RPMI8226 (cell line): ENCODE data around the gene CCDC192.
"Not testable (repeated sequence)": the region's sequence is repeated elsewhere in the genome, so short reads cannot be mapped to it uniquely, and the experiment has no call there.

Experiments used
- DNase-seq: peaks from one replicate; pipeline ENCODE4 v3.0.0-alpha.2; 2015

Gene CCDC192, protein sequence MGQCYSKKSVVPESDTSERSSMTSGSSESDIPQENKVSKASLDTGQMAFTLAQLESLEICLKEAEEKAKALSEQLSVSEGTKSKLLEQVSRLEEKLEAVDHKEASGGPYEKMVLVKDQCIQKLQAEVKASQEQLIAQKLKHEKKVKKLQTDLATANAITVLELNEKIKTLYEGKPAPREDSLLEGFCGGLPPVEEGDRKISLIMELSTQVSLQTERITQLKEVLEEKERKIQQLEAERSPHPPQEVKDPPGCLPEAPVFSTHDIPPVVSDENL

DNA sequence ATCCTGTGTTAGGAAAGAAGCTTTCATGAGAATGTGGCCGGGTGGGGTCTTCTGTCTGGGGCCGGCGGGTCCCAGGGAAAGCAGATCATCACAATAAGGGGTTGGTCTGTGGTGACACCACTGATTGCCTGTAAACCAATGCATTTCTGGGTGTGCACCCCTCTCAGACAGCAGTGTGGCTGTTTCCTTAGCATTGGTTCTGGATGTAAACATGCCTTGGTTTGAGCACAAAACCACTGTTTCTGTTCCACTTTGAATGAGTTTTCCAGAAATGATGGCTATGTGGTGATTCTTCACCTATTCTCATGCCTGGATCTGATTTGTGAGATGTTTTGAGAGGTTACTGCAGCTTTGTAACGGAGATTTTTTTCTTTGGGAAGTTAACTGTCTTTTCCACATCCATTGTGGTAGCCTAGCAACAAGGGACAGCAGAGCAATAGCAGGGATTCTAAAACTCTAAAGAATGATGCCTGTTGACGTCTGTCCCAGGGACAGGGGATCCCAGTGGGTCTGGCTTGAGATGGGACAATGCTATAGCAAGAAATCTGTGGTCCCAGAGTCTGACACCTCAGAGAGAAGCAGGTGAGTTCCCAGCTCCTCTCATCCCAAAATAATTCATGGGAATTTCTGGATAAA is at the start of gene CCDC192:
Gene CCDC192 (plus strand): TSS at position 466 of the 636 bp plus-strand sequence. CDS start 55 bp downstream, at position 521.
- no peak for DNase-seq

DNA sequence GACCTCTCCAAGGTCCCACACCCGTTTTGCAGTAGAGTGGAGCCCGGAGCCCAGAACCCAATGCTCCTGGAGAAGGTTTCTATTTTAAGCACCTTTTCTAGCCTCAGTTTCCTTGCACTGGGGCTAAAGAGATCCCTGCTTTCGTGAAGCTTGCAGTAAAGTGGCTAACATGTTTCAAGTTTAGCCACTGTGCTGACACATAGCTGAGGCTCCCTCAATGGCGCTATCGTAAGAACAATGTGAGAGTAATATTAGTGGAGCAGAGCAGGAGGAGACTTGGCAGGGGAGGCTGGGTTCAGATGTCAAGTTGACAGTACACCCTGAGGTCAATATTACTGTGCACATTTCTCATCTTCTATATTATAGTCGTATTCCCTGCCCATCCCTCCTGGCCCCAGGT is 46.4 kb upstream of the CCDC192 start:
- no peak for DNase-seq

DNA sequence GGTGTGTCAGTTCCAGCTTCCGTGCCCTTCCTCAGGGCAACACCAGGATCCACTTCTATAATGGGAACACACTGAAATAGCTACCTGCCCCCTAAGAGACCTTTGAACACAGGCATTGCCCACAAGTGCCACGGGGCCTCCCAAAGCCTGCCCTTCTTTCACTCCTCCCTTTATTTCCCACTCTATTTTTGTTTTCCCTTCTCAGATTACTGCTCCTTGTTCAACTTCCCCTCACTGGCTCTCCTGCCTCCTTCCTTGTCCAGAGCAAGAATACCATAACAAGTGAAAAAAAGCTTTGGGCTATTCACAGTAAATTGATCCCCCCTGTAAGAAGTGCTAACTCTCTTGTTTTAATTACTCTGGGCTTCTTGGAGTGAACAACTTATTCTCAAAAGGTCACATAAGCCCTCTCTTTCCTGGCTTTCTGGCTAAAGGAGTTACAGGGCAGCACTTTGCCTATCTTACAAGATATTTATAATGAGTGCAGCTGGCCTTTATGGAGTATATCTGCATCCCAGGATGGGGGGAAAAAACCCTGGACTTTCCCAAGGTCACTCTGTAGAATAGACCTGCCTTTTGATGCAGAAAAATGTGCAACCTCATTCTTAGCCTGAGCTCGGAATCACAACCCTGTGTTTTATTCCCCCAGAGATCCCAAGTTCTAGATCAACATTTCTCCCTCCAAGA is 43.0 kb upstream of the CCDC192 start:
- DNase-seq: no peak

- no peak for DNase-seq
These were observed 39.1 kb upstream of the CCDC192 start for GRCh38 chr5:127664093-127664492.

DNA sequence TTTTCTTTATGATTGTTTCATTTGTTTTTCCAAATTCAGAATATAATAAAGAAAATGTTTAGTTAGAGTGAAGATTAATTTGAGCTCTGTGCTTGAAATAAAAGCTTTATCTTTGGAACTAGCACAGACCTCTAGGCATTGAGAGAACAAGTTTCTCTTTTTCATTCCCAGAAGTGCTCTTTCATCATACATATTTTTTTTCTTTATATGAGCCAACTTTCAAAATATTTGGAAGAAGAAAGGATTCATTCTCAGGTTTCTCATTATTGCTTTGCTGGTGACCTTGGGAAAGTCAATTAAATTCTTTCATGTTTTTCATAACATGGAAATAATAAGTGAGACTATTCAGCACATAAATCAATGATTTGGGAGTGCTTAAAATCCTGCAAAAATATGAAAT is 37.5 kb upstream of the CCDC192 start:
- no peak for DNase-seq

GRCh38 chr5:127666043-127666716 is 37.0 kb upstream of the CCDC192 start:
- no peak for DNase-seq

- no peak for DNase-seq
These were observed 35.3 kb upstream of the CCDC192 start for GRCh38 chr5:127667926-127668325.

GRCh38 chr5:127671218-127671617 is 32.0 kb upstream of the CCDC192 start:
- no peak for DNase-seq

- no peak for DNase-seq
These were observed 29.9 kb upstream of the CCDC192 start for GRCh38 chr5:127673117-127673800.

DNA sequence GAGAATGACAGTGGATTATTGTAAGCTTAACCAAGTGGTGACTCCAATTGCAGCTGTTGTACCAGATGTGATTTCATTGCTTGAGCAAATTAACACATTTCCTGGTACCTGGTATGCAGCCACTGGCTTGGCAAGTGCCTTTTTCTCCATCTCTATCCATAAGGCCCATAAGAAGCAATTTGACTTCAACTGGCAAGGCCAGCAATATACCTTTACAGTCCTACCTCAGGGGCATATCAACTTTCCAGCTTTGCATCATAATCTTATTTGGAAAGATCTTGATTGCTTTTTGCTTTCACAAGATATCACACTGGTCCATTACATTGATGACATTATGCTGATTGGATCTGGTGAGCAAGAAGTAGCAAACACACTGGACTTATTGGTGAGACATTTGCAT is 26.2 kb upstream of the CCDC192 start:
- not testable (repeated sequence) for DNase-seq

GRCh38 chr5:127679691-127680330 is 23.4 kb upstream of the CCDC192 start:
- not testable (repeated sequence) for DNase-seq

DNA sequence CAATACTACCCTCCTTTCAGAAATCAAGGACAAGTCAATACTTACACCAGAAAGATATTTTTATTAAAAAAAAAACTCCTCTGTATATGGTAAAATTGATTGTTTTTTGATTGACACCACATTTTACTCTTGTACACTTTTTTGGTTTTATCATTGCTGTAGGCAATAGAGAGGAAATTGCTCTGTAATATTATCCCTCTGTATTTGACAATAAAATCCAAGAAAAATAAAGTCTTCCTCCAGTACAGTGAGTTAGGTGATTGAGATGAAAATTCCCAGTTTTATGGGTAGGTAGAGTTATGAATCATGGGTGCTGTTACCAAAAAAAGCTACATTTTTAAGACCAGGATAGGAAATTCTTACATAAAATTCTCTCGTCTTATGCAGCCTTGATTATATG is 22.6 kb upstream of the CCDC192 start:
- DNase-seq: no peak

DNA sequence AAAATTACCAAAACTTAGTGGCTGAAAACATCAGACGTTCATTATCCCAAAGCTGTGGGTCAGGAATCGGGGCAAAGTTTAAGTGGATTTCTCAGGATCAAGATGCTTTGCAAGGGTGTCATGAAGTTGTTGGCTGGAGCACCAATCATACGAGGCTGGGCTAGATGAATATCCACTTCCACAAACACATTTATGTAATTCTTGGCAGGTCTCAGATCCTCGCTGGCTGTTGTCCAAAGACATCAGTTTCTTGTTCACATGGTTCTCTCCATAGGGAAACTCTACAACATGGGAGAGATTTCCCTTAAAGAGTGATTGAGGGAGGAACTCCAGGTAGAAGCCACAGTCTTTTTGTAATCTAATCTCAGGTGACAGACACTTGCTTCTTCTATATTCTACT is 20.2 kb upstream of the CCDC192 start:
- DNase-seq: no peak

DNA sequence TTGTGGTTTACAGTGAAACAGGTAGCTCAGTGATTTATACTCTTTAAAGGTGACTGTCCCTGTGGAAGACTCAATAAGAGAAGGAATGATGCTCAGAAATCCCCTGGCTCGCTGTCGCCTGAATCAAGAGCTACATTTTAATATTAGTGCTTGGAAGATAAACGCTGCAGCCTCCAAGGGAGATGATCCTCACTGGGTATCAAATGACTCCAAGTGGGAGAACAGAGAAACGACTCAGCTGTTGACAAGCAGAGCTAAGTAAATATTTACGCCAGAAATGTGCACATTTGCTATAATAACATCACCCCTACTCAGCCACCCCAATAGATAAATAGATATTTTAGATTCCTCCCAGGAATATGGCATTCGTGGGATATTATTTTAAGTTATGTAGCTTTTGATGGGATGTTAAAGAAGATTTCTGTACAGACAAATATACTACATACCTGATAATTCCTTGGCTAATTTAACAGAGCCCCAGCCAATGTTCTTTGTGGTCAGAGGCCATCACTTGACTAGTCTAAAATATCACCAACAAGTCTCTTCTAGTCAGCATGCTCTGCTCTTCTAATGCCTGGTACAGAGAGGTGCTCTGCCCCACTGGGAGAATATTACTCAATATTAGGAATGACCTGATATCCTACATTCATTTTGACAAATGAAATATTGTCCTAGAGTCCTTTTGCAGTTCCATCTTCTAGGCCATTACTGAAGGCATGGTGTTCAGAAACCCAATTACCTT is 18.3 kb upstream of the CCDC192 start:
- no peak for DNase-seq

GRCh38 chr5:127685662-127686061 is 17.5 kb upstream of the CCDC192 start:
- no peak for DNase-seq

- no peak for DNase-seq
These were observed 16.8 kb upstream of the CCDC192 start for GRCh38 chr5:127686424-127686823.

DNA sequence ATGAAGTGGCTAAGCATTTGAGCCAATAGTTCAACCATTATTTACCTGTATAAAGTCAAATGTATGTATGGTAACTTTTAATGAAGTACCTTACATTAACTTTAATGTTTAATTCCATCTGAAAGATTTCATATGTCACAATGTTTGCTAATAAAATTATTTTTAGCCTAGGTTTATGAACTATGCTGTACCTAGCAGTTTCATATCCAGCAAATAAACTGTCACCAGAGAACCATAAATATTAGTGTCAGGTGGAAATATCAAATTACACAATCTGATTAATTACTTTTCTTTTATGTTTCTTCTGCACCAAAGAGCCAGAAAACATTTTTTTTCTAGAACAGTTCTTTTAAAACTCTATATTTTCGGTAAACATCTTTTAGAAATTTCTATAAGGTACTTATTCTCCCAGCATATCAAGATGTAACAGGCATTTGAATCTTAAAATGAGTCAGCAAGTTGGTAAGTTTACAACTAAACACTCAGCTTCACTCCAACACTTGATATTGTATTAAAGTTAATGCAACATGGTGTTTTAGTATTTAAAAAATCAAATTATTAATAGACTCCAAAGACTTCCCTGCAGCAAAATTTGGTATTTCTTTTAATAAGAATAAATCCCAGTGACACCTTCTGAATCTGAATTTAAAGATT is 8.5 kb upstream of the CCDC192 start:
- DNase-seq: no peak

DNA sequence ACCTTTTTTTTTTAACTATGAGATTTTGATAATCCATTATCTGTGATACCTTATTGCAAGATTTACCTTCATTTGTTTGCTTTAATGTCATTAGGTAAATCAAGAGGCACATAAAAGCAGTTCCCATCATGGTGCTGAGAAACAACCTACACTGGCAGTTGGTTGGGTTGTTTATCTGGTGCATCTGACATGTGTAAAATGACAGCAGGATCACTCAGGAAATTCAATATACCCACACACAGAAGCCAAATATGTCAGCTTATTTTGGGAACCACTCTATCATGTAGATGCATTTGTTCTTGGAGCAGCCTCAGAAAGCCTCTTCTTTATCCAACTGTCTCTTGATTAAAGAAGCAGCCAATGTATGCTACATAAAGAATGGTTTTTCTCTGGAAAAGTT is 7.8 kb upstream of the CCDC192 start:
- DNase-seq: no peak

DNA sequence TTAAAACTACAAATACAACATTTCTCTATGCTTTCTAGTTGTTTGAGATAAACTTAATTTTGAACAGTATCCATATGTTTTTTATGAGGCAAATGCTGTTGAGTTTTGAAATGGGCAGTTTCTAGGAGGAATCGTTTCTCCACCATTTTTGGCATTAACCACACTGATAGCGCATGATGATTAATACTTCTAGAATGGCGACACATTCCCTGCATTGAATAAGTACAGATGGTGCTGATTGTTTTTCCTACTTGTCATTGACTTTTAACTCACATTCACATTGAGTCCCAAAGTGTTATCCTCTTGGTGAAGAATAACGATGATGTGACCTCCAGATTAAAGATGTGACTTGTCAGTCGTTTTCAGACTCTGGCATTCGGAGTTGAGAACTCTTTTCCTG is 6.5 kb upstream of the CCDC192 start:
- no peak for DNase-seq

GRCh38 chr5:127697894-127698600 is 5.1 kb upstream of the CCDC192 start:
- no peak for DNase-seq

GRCh38 chr5:127699416-127699815 is 3.8 kb upstream of the CCDC192 start:
- no peak for DNase-seq
